ENCODE results near the gene APBA2. TPM values are rescaled to one million over a fixed set of nuclear protein-coding genes. Genes with fewer than 3 reads are reported as not detected.

Gene APBA2
- total RNA-seq, 4 donors from 2014 or later: 2.3 to 15.0 (median 4.6) TPM; not detected in 1

- no peak for DNase-seq
- Histone ChIP-seq H3K9me3 (no peaks in the 10 kb centered on the region), H3K4me1 (no peaks in the 10 kb centered on the region), H3K4me3 (no peak overlapping the region), H3K36me3 (no peaks in the 10 kb centered on the region), H3K27ac (no peak overlapping the region), H3K27me3 (no peaks in the 10 kb centered on the region)
- intact Hi-C loops (cut with DNase I; ENCODE audit: low total_unique reads): no loop called here
- TF ChIP-seq, protein P1, sequence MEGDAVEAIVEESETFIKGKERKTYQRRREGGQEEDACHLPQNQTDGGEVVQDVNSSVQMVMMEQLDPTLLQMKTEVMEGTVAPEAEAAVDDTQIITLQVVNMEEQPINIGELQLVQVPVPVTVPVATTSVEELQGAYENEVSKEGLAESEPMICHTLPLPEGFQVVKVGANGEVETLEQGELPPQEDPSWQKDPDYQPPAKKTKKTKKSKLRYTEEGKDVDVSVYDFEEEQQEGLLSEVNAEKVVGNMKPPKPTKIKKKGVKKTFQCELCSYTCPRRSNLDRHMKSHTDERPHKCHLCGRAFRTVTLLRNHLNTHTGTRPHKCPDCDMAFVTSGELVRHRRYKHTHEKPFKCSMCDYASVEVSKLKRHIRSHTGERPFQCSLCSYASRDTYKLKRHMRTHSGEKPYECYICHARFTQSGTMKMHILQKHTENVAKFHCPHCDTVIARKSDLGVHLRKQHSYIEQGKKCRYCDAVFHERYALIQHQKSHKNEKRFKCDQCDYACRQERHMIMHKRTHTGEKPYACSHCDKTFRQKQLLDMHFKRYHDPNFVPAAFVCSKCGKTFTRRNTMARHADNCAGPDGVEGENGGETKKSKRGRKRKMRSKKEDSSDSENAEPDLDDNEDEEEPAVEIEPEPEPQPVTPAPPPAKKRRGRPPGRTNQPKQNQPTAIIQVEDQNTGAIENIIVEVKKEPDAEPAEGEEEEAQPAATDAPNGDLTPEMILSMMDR (IDR thresholded peaks at IDR 0.05): no peak
- TF ChIP-seq POLR2A (IDR thresholded peaks at IDR 0.05): no peak
These were observed 32.6 kb downstream of the APBA2 start for GRCh38 chr15:28918141-28918983.

DNA sequence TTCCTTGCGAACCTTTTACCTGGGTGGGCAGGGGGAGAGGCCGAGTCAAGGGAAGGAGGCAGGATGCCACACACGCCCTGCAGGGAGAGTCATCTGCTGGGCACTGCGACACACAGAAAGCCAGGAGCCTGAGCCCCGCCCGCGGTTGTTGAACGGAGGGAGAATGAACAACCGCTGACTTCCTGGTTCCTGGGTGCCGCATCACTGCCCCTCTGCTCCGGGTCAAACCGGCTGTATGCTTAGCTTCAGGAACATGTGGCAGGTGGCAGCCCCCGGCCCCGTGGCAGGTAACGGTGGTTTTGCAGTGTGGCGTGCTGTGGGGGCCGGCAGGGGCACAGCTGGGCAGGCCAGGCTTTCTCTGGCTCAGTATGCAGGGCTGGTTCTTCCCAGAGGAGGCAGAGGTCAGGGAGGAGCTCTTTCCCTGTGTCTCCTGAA, 33.4 kb downstream of the APBA2 start:
- TF ChIP-seq, protein P1 (IDR thresholded peaks at IDR 0.05): no peak
- no peak for TF ChIP-seq POLR2A (IDR thresholded peaks at IDR 0.05)
- intact Hi-C loops (cut with DNase I; ENCODE audit: low total_unique reads): no loop called here
- no peaks in the 10 kb centered on the region for H3K36me3 ChIP-seq
- H3K27me3 ChIP-seq: no peaks in the 10 kb centered on the region
- no peak overlapping the region for H3K4me3 ChIP-seq
- H3K4me1 ChIP-seq: no peaks in the 10 kb centered on the region
- H3K27ac ChIP-seq: no peak overlapping the region
- DNase-seq: no peak
- H3K9me3 ChIP-seq: no peaks in the 10 kb centered on the region

GRCh38 chr15:28919679-28920655, 34.2 kb downstream of the APBA2 start:
- no peak overlapping the region for H3K27ac ChIP-seq
- H3K27me3 ChIP-seq: no peaks in the 10 kb centered on the region
- no peak overlapping the region for H3K4me3 ChIP-seq
- TF ChIP-seq POLR2A (IDR thresholded peaks at IDR 0.05): no peak
- TF ChIP-seq, protein P1 (IDR thresholded peaks at IDR 0.05): no peak
- DNase-seq: no peak
- no peaks in the 10 kb centered on the region for H3K4me1 ChIP-seq
- H3K36me3 ChIP-seq: no peaks in the 10 kb centered on the region
- intact Hi-C loops (cut with DNase I; ENCODE audit: low total_unique reads): no loop called here
- no peaks in the 10 kb centered on the region for H3K9me3 ChIP-seq

DNA sequence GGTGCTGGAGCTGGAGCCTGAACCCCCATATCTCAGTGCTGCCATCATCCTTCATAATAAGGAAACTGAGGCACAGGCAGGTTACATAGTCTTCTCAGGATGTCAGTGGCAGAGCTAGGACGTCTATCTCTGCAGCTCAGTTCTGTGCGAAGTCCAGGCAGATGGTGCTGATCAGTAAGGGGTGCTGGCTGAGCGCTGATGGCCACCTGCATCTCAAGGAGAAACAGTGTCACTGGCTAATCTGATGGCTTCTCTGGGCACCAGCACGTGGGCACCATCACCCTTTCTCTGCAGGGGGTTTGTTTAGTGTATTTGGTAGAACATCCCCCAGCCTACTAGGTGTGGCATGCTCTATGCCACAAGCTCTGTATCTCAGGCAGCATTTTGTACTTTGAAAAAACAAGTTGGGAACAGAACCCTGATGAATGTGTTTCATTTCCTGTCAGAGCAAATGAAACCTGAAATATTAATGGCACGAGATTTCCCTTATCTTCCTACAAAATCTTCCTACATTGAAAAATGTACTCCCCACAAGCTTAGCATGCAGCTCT, 35.1 kb downstream of the APBA2 start:
- TF ChIP-seq, protein P1 (IDR thresholded peaks at IDR 0.05): no peak
- TF ChIP-seq POLR2A (IDR thresholded peaks at IDR 0.05): no peak
- H3K27me3 ChIP-seq: no peaks in the 10 kb centered on the region
- H3K27ac ChIP-seq: no peak overlapping the region
- no peak overlapping the region for H3K4me3 ChIP-seq
- no peak for DNase-seq
- no peaks in the 10 kb centered on the region for H3K4me1 ChIP-seq
- intact Hi-C loops (cut with DNase I; ENCODE audit: low total_unique reads): no loop called here
- H3K9me3 ChIP-seq: no peaks in the 10 kb centered on the region
- no peaks in the 10 kb centered on the region for H3K36me3 ChIP-seq
